ENCODE measurements around the gene SCIN.

- TF ChIP-seq POLR2A (IDR thresholded peaks at IDR 0.05; ENCODE audit: control extremely low read depth in 1 of 2, low read depth in 2 of 2, low read length in 2 of 2) (no peak), CTCF (IDR thresholded peaks at IDR 0.05; ENCODE audit: control extremely low read depth in 1 of 3, insufficient read depth in 1 of 3, low read depth in 1 of 3, low read length in 3 of 3) (no peak), EZH2 (IDR thresholded peaks at IDR 0.05; ENCODE audit: low read depth, low read length, severe bottlenecking) (no peak)
Measured at GRCh38 chr7:12564996-12565764, 5.3 kb upstream of the SCIN start.
